ENCODE data around the gene PDLIM5. TPM values are rescaled to one million over a fixed set of nuclear protein-coding genes. Genes with fewer than 3 reads are reported as not detected.
A peak's percentile ranks its signal among the peaks of the same experiment; 100 is the strongest.
"Not testable (repeated sequence)": the region's sequence is repeated elsewhere in the genome, so short reads cannot be mapped to it uniquely, and the experiment has no call there.

Gene PDLIM5
- total RNA-seq, 2 donors from 2014 or later = 626 to 644 TPM

GRCh38 chr4:94650134-94650495 lies 198.4 kb downstream of the PDLIM5 start:
- intact Hi-C loops (cut with DNase I) = no loop called here
- DNase-seq = no peak
- ATAC-seq = no peak

- peak; percentile 65 to 82 for ATAC-seq
- intact Hi-C loops (cut with DNase I) = no loop called here
- DNase-seq = no peak
Observed at GRCh38 chr4:94650690-94651089, 198.9 kb downstream of the PDLIM5 start.

GRCh38 chr4:94653095-94653649 lies 201.4 kb downstream of the PDLIM5 start:
- no peak for DNase-seq
- ATAC-seq = no peak
- intact Hi-C loops (cut with DNase I) = no loop called here

GRCh38 chr4:94653984-94654609 lies 202.4 kb downstream of the PDLIM5 start:
- DNase-seq (no peak), ATAC-seq (no peak)
- intact Hi-C loops (cut with DNase I) = no loop called here

GRCh38 chr4:94654714-94655113 lies 203.0 kb downstream of the PDLIM5 start:
- ATAC-seq = no peak

GRCh38 chr4:94660614-94661013 lies 208.9 kb downstream of the PDLIM5 start:
- DNase-seq (no peak), ATAC-seq (peak in 1 of 2 donors; percentile 19)
- intact Hi-C loops (cut with DNase I) = no loop called here

More at GRCh38 chr4:94654714-94655113, 203.0 kb downstream of the PDLIM5 start:
- no peak for DNase-seq
- intact Hi-C loops (cut with DNase I) = no loop called here

GRCh38 chr4:94665021-94665420 lies 213.3 kb downstream of the PDLIM5 start:
- intact Hi-C loops (cut with DNase I); DNase-seq; ATAC-seq: not testable (repeated sequence)

- ATAC-seq (no peak), DNase-seq (no peak)
- intact Hi-C loops (cut with DNase I) = no loop called here
Observed at GRCh38 chr4:94665500-94666404, 214.0 kb downstream of the PDLIM5 start.

GRCh38 chr4:94668724-94669123 lies 217.0 kb downstream of the PDLIM5 start:
- ATAC-seq (no peak), DNase-seq (no peak)
- intact Hi-C loops (cut with DNase I) = no loop called here

GRCh38 chr4:94669672-94670664 lies 218.2 kb downstream of the PDLIM5 start:
- no peak for DNase-seq
- intact Hi-C loops (cut with DNase I) = no loop called here
- ATAC-seq = peak in 1 of 2 donors; percentile 17

- ATAC-seq = peak; percentile 4 to 11
- no peak for DNase-seq
- intact Hi-C loops (cut with DNase I) = no loop called here
Observed at GRCh38 chr4:94671113-94671512, 219.4 kb downstream of the PDLIM5 start.

- no peak for DNase-seq
- ATAC-seq = peak in 1 of 2 donors; percentile 13
- intact Hi-C loops (cut with DNase I) = no loop called here
Observed at GRCh38 chr4:94673961-94674360, 222.2 kb downstream of the PDLIM5 start.

- intact Hi-C loops (cut with DNase I) = no loop called here
- ATAC-seq = peak in 1 of 2 donors; percentile 39
- no peak for DNase-seq
Observed at GRCh38 chr4:94676970-94677369, 225.2 kb downstream of the PDLIM5 start.

- intact Hi-C loops (cut with DNase I) = no loop called here
- DNase-seq (no peak), ATAC-seq (no peak)
Observed at GRCh38 chr4:94678896-94679295, 227.2 kb downstream of the PDLIM5 start.

- intact Hi-C loops (cut with DNase I) = no loop called here
- DNase-seq = no peak
- no peak for ATAC-seq
Observed at GRCh38 chr4:94680176-94680862, 228.6 kb downstream of the PDLIM5 start.

GRCh38 chr4:94686086-94686485 lies 234.3 kb downstream of the PDLIM5 start:
- DNase-seq = no peak
- no peak for ATAC-seq
- intact Hi-C loops (cut with DNase I) = no loop called here

- ATAC-seq = no peak
Observed at GRCh38 chr4:94689155-94689860, 237.6 kb downstream of the PDLIM5 start.

GRCh38 chr4:94690851-94691254 lies 239.1 kb downstream of the PDLIM5 start:
- intact Hi-C loops (cut with DNase I) = no loop called here
- DNase-seq (no peak), ATAC-seq (no peak)

More at GRCh38 chr4:94689155-94689860, 237.6 kb downstream of the PDLIM5 start:
- DNase-seq = no peak
- intact Hi-C loops (cut with DNase I) = no loop called here
